Adrenal gland (tissue), 5 donors: Measurements from ENCODE around the gene HAPSTR1.

Source experiments
- POLR2A ChIP-seq, 2 donors: fragments of 450-650 bp; IDR thresholded peaks; one replicate each; pipeline ENCODE4 v1.6.1; 2017; ENCODE audit warnings: antibody characterized with exemption in 2 of 2, mild to moderate bottlenecking in 2 of 2, moderate library complexity in 1 of 2
- TF ChIP-seq, protein P1 (sequence below), 6 experiments: fragments of 450-650 bp in 4 of 6; fragments of 200-600 bp in 2 of 6; sonication (generic) in 1 of 6; IDR thresholded peaks; 1 replicate in 5 of 6; 2 replicates in 1 of 6; pipeline versions ENCODE4 v1.5.1 to v1.8.0; 2016 to 2021; ENCODE audit warnings: antibody characterized with exemption in 6 of 6, mild to moderate bottlenecking in 2 of 6, moderate library complexity in 1 of 6
- donor health status: DM: no; HTN: no; CAD: no.

DNA sequence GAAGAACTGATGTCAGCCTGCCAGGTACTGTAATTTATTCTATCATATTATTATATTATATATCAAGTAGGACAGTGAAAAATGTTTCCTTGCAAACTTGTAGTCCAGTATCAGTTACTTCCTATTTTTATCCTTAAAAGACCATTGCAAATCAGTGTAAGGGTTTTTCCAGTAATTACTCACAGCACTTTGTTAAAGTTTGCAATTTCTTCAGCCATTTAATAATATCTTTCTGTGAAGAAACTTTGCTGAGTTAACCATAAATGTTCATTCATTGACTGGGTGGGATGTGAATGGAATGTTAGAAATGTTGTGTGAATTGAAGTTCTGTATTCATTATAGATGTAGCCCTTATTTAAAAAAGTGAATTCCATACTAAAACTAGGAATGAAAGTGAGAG is 26.7 kb downstream of the HAPSTR1 start:
- TF ChIP-seq, protein P1, sequence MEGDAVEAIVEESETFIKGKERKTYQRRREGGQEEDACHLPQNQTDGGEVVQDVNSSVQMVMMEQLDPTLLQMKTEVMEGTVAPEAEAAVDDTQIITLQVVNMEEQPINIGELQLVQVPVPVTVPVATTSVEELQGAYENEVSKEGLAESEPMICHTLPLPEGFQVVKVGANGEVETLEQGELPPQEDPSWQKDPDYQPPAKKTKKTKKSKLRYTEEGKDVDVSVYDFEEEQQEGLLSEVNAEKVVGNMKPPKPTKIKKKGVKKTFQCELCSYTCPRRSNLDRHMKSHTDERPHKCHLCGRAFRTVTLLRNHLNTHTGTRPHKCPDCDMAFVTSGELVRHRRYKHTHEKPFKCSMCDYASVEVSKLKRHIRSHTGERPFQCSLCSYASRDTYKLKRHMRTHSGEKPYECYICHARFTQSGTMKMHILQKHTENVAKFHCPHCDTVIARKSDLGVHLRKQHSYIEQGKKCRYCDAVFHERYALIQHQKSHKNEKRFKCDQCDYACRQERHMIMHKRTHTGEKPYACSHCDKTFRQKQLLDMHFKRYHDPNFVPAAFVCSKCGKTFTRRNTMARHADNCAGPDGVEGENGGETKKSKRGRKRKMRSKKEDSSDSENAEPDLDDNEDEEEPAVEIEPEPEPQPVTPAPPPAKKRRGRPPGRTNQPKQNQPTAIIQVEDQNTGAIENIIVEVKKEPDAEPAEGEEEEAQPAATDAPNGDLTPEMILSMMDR (IDR thresholded peaks at IDR 0.05): no peak
- no peak for TF ChIP-seq POLR2A (IDR thresholded peaks at IDR 0.05)
